GM10847 (cell line): Measurements from ENCODE around the gene TC2N.

Experiments
- POLR2A ChIP-seq: IDR thresholded peaks from 2 replicates; pipeline ENCODE4 v1.6.1; 2011; ENCODE audit not compliant: insufficient read length; ENCODE audit errors: extremely low read depth

TC2N gene

DNA sequence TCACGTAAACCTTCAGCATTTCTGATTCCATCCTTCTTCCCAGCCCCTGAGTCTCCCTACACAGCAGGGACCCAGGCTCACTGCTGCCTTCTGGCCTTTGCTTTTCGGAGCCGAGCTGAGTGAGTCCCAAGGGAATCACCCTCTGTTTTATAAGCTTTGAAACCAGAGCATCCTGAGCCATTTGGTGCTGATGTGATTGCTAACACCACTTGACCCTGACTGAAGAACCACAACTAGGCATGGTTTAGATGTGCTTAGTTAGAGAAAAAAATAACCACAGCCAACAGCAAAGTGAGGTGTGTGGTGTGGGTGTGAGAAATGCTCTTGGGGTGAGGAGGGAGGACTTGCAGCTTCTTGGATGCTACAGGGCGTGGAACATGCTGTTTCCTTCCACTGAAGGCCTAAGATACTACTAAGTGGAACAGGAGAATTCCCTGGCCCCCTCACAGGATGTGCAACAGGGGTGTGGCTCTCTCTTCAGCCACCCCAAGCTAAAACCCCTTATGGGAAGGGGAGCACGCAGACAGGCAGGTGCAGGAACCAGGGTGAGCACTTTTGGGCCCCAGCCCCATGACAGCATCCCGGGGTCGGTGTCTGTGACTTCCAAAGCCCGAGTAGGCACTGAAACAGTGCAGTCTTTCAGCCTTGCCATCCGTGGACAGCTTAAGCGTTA lies at the start of gene TC2N:
Gene TC2N, minus strand, starts transcription at position 221 of the 673 bp plus-strand sequence. CDS start 53,767 bp downstream, outside the sequence.
- no peak for TF ChIP-seq POLR2A

- no peak for TF ChIP-seq POLR2A
Measured at GRCh38 chr14:91912035-91912434, 44.7 kb upstream of the TC2N start.

DNA sequence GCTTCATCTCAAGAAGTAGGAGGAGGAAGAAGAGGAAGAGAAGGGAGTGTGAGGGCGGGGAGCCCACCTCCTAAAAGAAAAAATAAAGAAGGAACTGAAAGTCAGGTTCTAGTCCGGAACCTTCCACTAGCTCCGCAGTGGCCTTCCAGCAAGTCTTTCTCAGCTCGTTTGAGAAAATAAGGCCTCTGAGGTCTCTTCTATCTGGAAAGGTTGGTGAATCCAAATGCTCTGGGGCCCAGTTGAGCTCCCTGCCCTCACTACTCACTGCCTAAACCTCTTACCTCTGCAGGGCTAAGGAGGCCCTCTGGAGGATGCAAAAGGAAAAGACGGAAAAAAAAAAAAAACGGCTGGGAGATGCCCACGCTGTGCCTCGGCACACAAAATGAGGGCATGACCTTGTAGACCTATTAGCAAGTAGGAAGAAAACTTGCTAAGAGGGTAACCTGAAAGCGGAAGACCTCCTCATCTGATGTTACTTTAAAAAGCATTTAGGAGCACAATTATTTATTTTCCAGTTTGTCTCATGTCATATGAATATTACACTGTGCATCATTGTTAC lies 44.2 kb upstream of the TC2N start:
- no peak for TF ChIP-seq POLR2A

- TF ChIP-seq POLR2A, result no peak
Measured at GRCh38 chr14:91910196-91910595, 42.9 kb upstream of the TC2N start.

DNA sequence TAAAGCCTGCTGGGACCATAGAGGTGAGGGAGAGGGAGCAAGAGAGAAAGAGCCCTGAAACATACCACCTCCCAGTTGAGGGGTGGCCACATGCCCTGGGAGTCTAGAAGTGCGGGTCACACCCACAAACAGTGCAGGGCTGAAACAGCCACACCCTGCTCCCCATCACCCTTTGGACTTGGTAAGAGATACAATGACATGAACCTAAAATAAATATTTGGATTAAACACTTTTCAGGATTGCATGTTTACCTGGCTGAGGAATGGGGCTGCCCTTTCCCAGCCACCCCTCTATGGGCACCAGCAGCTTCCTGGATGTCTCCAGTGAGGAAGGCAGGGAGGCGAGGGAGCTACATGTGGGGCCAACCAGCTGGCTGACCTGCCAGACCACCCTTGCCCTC lies 39.0 kb upstream of the TC2N start:
- no peak for TF ChIP-seq POLR2A

GRCh38 chr14:91904956-91905645 lies 37.8 kb upstream of the TC2N start:
- no peak for TF ChIP-seq POLR2A

- no peak for TF ChIP-seq POLR2A
Measured at GRCh38 chr14:91904483-91904882, 37.1 kb upstream of the TC2N start.

DNA sequence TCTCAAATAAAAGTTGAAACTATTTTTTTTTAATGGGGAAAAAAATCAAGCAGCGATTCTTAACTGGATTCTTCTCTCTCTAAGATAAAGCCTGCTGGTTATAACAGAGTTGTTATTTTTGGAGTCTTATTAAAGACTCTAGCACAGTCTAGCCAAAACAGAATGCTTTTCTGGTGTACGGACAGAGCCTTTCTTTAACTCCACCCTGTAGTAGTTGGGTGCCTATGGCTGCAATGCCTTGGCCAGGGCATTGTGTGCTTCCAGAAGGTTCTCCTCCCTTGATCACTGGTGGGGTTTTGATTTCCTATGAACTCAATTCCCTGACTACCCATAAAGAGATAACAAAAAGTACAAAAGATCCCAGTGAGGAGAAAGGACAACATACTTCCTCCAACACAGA lies 35.7 kb upstream of the TC2N start:
- no peak for TF ChIP-seq POLR2A

DNA sequence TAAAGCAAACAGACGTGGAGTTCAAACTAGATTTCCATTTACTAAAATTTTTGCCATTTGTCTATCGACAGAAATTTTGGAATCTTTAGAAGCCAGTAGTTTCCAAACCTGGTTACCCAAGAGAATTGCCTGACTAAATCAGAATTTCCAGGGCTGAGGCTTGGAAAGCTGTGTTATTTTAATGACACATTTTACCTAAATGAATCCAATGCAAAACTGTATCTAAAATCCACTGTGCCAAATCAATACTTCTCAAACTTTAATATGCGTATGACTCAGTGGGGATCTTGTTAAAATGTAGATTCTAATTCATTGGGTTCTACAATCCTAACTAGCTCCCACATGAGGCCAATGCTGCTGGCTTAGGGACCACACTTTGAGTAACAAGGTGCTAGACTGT lies 35.0 kb upstream of the TC2N start:
- no peak for TF ChIP-seq POLR2A

DNA sequence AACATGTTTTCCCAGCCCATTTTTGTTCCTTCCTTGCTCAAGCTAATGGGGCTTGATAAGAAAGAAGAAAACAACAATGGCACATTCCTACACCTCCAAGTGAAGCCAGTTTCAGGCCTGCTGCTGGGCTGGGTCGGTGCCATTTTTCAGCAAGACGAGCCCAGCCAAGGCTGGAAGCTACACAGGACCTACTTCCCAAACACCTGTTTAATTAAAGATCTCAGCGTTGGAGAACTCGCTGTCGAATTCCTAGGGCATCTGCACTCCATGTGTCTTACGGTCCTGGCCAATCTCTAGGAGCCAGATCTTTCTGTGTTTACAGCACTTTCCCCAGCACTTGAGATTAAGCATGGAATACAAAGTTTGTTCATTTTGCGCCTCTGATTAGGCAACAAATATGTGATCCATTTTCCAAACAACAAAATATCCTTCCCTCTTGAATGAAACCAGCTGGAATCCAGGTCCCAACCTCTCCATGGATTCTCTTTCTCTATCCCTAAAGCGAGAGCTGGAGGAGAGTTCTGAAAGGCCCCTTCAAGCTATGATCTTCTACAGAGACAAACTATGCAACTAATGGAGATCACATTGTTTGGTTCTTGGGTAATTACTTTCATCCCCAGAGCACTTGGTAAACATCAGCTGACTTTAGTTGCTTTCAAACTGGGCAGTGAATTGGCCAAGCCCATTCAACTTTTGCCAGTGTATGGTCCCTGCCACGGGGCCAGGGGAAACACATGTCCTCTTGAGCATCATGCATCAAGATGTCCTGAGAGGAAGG lies 34.3 kb upstream of the TC2N start:
- TF ChIP-seq POLR2A, result no peak

DNA sequence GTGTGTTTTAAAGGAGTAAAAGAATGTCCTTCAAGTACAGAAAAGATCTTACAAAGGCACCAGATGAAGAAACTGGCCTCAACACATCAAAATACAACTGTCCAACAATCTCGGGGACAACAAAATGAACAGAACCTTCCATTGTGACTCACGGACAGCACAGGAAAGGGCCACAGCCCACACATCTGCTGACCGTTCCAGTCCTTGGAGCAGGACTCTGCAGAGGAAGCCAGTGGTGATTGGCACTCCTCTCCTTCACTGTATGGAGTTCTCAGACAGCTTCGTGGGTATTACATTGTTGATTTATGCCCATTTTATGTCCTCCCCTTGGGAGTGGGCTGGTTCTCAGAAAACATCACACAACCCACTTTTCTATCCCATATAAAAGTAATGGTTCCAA lies 32.5 kb upstream of the TC2N start:
- TF ChIP-seq POLR2A, result no peak

- TF ChIP-seq POLR2A, result no peak
Measured at GRCh38 chr14:91899213-91899612, 31.9 kb upstream of the TC2N start.

- no peak for TF ChIP-seq POLR2A
Measured at GRCh38 chr14:91898372-91898771, 31.0 kb upstream of the TC2N start.

GRCh38 chr14:91897106-91897701 lies 29.9 kb upstream of the TC2N start:
- TF ChIP-seq POLR2A, result no peak

DNA sequence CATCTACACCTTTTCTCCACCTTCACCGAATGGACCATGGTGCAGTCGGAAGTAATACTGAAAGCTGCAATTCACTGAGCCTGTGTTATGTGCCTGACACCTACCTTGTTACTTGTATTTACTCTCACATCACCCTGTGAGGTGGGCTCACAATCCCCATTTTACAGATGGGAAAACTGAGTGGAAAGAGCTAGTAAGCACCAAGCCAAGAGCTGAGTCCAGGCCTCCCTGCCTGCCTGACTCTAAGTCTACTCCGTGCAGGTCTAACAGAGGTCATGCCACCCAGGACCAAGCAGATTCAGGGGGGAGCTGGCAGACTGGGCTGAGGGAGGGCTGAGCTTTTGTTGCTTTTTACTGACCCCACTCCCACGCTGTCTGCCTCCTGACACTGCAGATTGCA lies 29.1 kb upstream of the TC2N start:
- TF ChIP-seq POLR2A, result no peak
